ENCODE results near the gene CABLES1. TPM values are rescaled to one million over a fixed set of nuclear protein-coding genes. Genes with fewer than 3 reads are reported as not detected.
"Not testable (repeated sequence)": the region's sequence is repeated elsewhere in the genome, so short reads cannot be mapped to it uniquely, and the experiment has no call there.

CABLES1 gene
- total and polyA plus RNA-seq, 2 experiments from 2014 or later, result 3.8 to 4.1 TPM

DNA sequence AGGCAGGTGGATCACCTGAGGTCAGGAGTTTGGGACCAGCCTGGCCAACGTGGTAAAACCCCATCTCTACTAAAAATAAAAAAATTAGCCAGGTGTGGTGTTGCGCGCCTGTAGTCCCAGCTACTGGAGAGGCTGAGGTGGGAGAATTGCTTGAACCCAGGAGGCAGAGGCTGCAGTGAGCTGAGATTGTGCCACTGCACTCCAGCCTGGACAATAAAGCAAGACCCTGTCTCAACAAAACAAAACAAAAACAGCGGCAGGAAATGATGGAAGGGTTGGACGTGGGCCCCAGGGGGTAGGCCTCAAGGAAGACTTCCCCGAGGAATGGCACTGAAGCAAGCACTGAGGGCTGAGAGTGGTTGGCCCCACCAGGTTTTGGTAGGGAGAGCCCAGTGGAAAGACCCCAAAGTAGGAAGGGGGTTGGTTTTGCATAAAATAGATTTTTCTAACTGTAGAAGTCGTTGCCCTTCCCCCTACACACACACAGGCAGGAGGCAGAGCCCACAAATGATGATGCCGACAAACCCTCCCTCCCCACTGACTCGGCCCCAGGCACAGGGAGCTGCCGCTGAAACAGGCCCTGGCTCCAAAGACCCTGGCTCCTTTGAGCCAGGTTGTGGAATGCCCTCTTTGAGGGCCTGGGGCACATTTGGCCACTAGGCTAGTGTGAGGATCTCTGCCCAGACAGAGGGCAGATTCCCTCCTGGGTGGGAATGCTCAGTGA is 104.8 kb downstream of the CABLES1 start:
- TF ChIP-seq CTCF (IDR thresholded peaks at IDR 0.05; ENCODE audit: low read depth, low read length), result no peak
- Histone ChIP-seq H3K27ac (no peak overlapping the region), H3K27me3 (no peaks in the 10 kb centered on the region), H3K4me1 (ENCODE audit: low read depth) (no peaks in the 10 kb centered on the region), H3K36me3 (no peaks in the 10 kb centered on the region), H3K9me3 (ENCODE audit: low read depth) (no peaks in the 10 kb centered on the region), H3K4me3 (no peak overlapping the region)
- DNase-seq (ENCODE audit: low read depth in 1 of 2, low spot score in 1 of 2), result no peak

DNA sequence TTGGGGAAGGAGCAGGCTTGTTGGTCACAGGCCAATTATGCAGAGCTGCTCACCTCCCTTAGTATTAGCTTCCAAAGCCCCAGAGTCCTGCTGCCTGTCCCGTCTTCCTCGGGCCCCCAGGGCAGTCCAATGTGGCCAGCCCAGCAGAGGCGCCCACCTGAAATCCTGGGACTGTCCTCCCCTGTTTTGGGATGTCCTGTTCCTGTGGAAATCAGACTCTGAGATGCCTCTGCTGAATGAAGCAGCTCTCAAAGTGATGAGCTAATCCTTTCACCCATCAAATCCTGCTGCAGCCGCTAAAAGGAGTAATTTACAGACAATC is 105.3 kb downstream of the CABLES1 start:
- Histone ChIP-seq H3K36me3 (no peaks in the 10 kb centered on the region), H3K9me3 (ENCODE audit: low read depth) (no peaks in the 10 kb centered on the region), H3K4me1 (ENCODE audit: low read depth) (no peaks in the 10 kb centered on the region), H3K27ac (no peak overlapping the region), H3K27me3 (no peaks in the 10 kb centered on the region), H3K4me3 (no peak overlapping the region)
- TF ChIP-seq CTCF (IDR thresholded peaks at IDR 0.05; ENCODE audit: low read depth, low read length), result no peak
- no peak for DNase-seq (ENCODE audit: low read depth in 1 of 2, low spot score in 1 of 2)

- H3K9me3 ChIP-seq (ENCODE audit: low read depth); H3K4me1 ChIP-seq (ENCODE audit: low read depth); H3K27ac ChIP-seq: not testable (repeated sequence)
These were observed 106.7 kb downstream of the CABLES1 start for GRCh38 chr18:23241833-23242496.

GRCh38 chr18:23243178-23243577 is 107.9 kb downstream of the CABLES1 start:
- Histone ChIP-seq H3K4me1 (ENCODE audit: low read depth) (no peaks in the 10 kb centered on the region), H3K4me3 (no peak overlapping the region), H3K36me3 (no peaks in the 10 kb centered on the region), H3K9me3 (ENCODE audit: low read depth) (no peaks in the 10 kb centered on the region), H3K27ac (no peak overlapping the region), H3K27me3 (no peaks in the 10 kb centered on the region)
- DNase-seq (ENCODE audit: low read depth in 1 of 2, low spot score in 1 of 2), result no peak
- no peak for TF ChIP-seq CTCF (IDR thresholded peaks at IDR 0.05; ENCODE audit: low read depth, low read length)

More at GRCh38 chr18:23241833-23242496, 106.7 kb downstream of the CABLES1 start:
- DNase-seq (ENCODE audit: low read depth in 1 of 2, low spot score in 1 of 2); H3K4me3 ChIP-seq; H3K27me3 ChIP-seq; H3K36me3 ChIP-seq: not testable (repeated sequence)

- TF ChIP-seq CTCF (IDR thresholded peaks at IDR 0.05; ENCODE audit: low read depth, low read length), result no peak
- no peak for DNase-seq (ENCODE audit: low read depth in 1 of 2, low spot score in 1 of 2)
- H3K27me3 ChIP-seq, result no peaks in the 10 kb centered on the region
- H3K4me1 ChIP-seq (ENCODE audit: low read depth), result no peaks in the 10 kb centered on the region
- no peaks in the 10 kb centered on the region for H3K9me3 ChIP-seq (ENCODE audit: low read depth)
- no peaks in the 10 kb centered on the region for H3K36me3 ChIP-seq
- H3K4me3 ChIP-seq, result no peak overlapping the region
- H3K27ac ChIP-seq, result no peak overlapping the region
These were observed 108.5 kb downstream of the CABLES1 start for GRCh38 chr18:23243816-23244215.

- no peak for TF ChIP-seq CTCF (IDR thresholded peaks at IDR 0.05; ENCODE audit: low read depth, low read length)
- H3K4me3 ChIP-seq, result no peak overlapping the region
- no peaks in the 10 kb centered on the region for H3K27me3 ChIP-seq
- no peaks in the 10 kb centered on the region for H3K9me3 ChIP-seq (ENCODE audit: low read depth)
- H3K4me1 ChIP-seq (ENCODE audit: low read depth), result no peaks in the 10 kb centered on the region
- H3K27ac ChIP-seq, result no peak overlapping the region
- no peak for DNase-seq (ENCODE audit: low read depth in 1 of 2, low spot score in 1 of 2)
- no peaks in the 10 kb centered on the region for H3K36me3 ChIP-seq
These were observed 109.1 kb downstream of the CABLES1 start for GRCh38 chr18:23244401-23244800.
